HepG2 (cell line): ENCODE results near the gene RHBDL1. TPM values are rescaled to one million over a fixed set of nuclear protein-coding genes. Genes with fewer than 3 reads are reported as not detected.

ENCODE experiments used
- AKNA ChIP-seq: sonication (generic); formaldehyde crosslinking; IDR thresholded peaks from 2 replicates; pipeline ENCODE4 v1.4.0; 2020; ENCODE audit warnings: missing genetic modification reagents, borderline replicate concordance
- FOSL1 ChIP-seq: sonication (generic); formaldehyde crosslinking; IDR thresholded peaks from 2 replicates; pipeline ENCODE4 v1.9.0; 2021; ENCODE audit warnings: missing genetic modification reagents, borderline replicate concordance
- HNF1B ChIP-seq: sonication (generic); formaldehyde crosslinking; IDR thresholded peaks from 2 replicates; pipeline ENCODE4 v1.5.1; 2020; ENCODE audit warnings: mild to moderate bottlenecking, moderate library complexity, missing genetic modification reagents
- KAT7 ChIP-seq: IDR thresholded peaks from 2 replicates; pipeline ENCODE4 v1.6.1; 2018; ENCODE audit warnings: borderline replicate concordance, missing compliant biosample characterization
- KLF16 ChIP-seq, 2 experiments: sonication (generic) in 1 of 2; formaldehyde crosslinking in 1 of 2; IDR thresholded peaks; 2 replicates each; pipeline versions ENCODE4 v1.6.1 to v1.8.0; 2016 to 2023; ENCODE audit warnings: missing genetic modification reagents in 2 of 2, missing compliant biosample characterization in 1 of 2
- KLF6 ChIP-seq: IDR thresholded peaks from 2 replicates; pipeline ENCODE4 v1.8.0; 2016; ENCODE audit warnings: missing biosample characterization, missing genetic modification reagents
- LBX2 ChIP-seq: sonication (generic); formaldehyde crosslinking; IDR thresholded peaks from 2 replicates; pipeline ENCODE4 v1.5.0; 2020; ENCODE audit warnings: missing genetic modification reagents, mild to moderate bottlenecking, borderline replicate concordance
- NFIB ChIP-seq: sonication (generic); formaldehyde crosslinking; IDR thresholded peaks from 2 replicates; pipeline ENCODE4 v1.9.0; 2021; ENCODE audit warnings: missing genetic modification reagents, mild to moderate bottlenecking, borderline replicate concordance
- PBX3 ChIP-seq: sonication (generic); formaldehyde crosslinking; IDR thresholded peaks from 2 replicates; pipeline ENCODE4 v1.8.1; 2023; ENCODE audit warnings: missing genetic modification reagents, inconsistent platforms, borderline replicate concordance
- SP1 ChIP-seq, 2 experiments: fragments of 450-650 bp in 1 of 2; sonication (generic) in 1 of 2; formaldehyde crosslinking in 1 of 2; IDR thresholded peaks; 2 replicates each; pipeline versions ENCODE4 v1.4.0 to v1.6.1; 2016 to 2020; ENCODE audit warnings: missing genetic modification reagents in 1 of 2
- ZBTB7B ChIP-seq: sonication (generic); formaldehyde crosslinking; IDR thresholded peaks from 2 replicates; pipeline ENCODE4 v1.4.0; 2020; ENCODE audit warnings: missing genetic modification reagents
- ZNF329 ChIP-seq: sonication (generic); formaldehyde crosslinking; IDR thresholded peaks from 2 replicates; pipeline ENCODE4 v1.9.0; 2021; ENCODE audit warnings: low read depth, mild to moderate bottlenecking, missing genetic modification reagents
- ZNF432 ChIP-seq: sonication (generic); formaldehyde crosslinking; IDR thresholded peaks from 2 replicates; pipeline ENCODE4 v1.5.0; 2020; ENCODE audit warnings: missing genetic modification reagents, mild to moderate bottlenecking, borderline replicate concordance
- ZNF687 ChIP-seq: sonication (generic); formaldehyde crosslinking; IDR thresholded peaks from 2 replicates; pipeline ENCODE4 v1.5.1; 2020; ENCODE audit warnings: mild to moderate bottlenecking, missing genetic modification reagents, moderate library complexity
- ZNF891 ChIP-seq: sonication (generic); formaldehyde crosslinking; IDR thresholded peaks from 2 replicates; pipeline ENCODE4 v1.5.0; 2020; ENCODE audit warnings: mild to moderate bottlenecking, missing genetic modification reagents
- polyA plus RNA-seq, 8 experiments: library from polyadenylated mRNA; depleted of rRNA in 3 of 8; stranded (reverse) in 7 of 8; unstranded in 1 of 8; fragments of >200 nt; fragmentation: Illumina TruSeq in 4 of 8; extraction: Trizol in 4 of 8; gene quantifications; 2 replicates each; pipeline versions ENCODE4 v1.2.1 to v1.2.3, GENCODE V29; 2011 to 2016; ENCODE audit warnings: low read depth in 4 of 8, missing spikeins in 1 of 8, mixed read lengths in 1 of 8; ENCODE audit not compliant: insufficient read depth in 1 of 8
- total RNA-seq, 5 experiments: library from RNA; depleted of rRNA; stranded (reverse); fragments of >200 nt; fragmentation: Illumina TruSeq; extraction: Trizol; gene quantifications; 2 replicates each; pipeline ENCODE4 v1.2.3, GENCODE V29; 2016; ENCODE audit warnings: low read depth in 1 of 5

RHBDL1 gene
- total and polyA plus RNA-seq, 2 of the 13 experiments (the other 11 are each of a cell fraction or from before 2014, with no cell fraction given): 1.8 to 3.8 TPM

- TF ChIP-seq ZNF329 (CRISPR knock-in tag): peak; percentile 94
- TF ChIP-seq NFIB (CRISPR knock-in tag): no peak
- TF ChIP-seq LBX2 (CRISPR knock-in tag): peak; percentile 76; the same call in 1 of the 2 replicates
- no peak for TF ChIP-seq PBX3 (CRISPR knock-in tag)
- TF ChIP-seq FOSL1: no peak
- peak; percentile 78 to 83; a peak in 2 of 4 replicates for TF ChIP-seq KLF16 (CRISPR knock-in tag; IDR thresholded peaks at IDR 0.05)
- TF ChIP-seq ZNF687 (CRISPR knock-in tag): peak; percentile 98
- no peak for TF ChIP-seq SP1 (IDR thresholded peaks at IDR 0.05)
- peak; percentile 78 for TF ChIP-seq SP1 (CRISPR knock-in tag; IDR thresholded peaks at IDR 0.05)
- TF ChIP-seq AKNA (CRISPR knock-in tag): 0 out of 2 replicates have a peak, but pooled peaks have one; percentile 35
- TF ChIP-seq ZNF432: no peak
- peak; percentile 91 for TF ChIP-seq ZBTB7B (CRISPR knock-in tag)
- peak; percentile 93 for TF ChIP-seq ZNF891 (CRISPR knock-in tag)
- TF ChIP-seq KLF6 (CRISPR knock-in tag): peak; percentile 36; the same call in 1 of the 2 replicates
- no peak for TF ChIP-seq HNF1B (CRISPR knock-in tag)
- TF ChIP-seq KAT7: peak; percentile 81; the same call in 1 of the 2 replicates
These were observed 26.5 kb upstream of the RHBDL1 start, which contains the start of gene WDR90 (continued) for GRCh38 chr16:648781-649589.
